Inferior parietal cortex (tissue), 1 donor: ENCODE data around the gene BRD9.
"Not testable (repeated sequence)": the region's sequence is repeated elsewhere in the genome, so short reads cannot be mapped to it uniquely, and the experiment has no call there.

Source experiments
- DNase-seq: peaks from one replicate; pipeline ENCODE4 v3.0.0-alpha.2; 2016; ENCODE audit errors: extremely low spot score

BRD9 gene

GRCh38 chr5:858726-859125 is 33.9 kb downstream of the BRD9 start:
- no peak for DNase-seq

DNA sequence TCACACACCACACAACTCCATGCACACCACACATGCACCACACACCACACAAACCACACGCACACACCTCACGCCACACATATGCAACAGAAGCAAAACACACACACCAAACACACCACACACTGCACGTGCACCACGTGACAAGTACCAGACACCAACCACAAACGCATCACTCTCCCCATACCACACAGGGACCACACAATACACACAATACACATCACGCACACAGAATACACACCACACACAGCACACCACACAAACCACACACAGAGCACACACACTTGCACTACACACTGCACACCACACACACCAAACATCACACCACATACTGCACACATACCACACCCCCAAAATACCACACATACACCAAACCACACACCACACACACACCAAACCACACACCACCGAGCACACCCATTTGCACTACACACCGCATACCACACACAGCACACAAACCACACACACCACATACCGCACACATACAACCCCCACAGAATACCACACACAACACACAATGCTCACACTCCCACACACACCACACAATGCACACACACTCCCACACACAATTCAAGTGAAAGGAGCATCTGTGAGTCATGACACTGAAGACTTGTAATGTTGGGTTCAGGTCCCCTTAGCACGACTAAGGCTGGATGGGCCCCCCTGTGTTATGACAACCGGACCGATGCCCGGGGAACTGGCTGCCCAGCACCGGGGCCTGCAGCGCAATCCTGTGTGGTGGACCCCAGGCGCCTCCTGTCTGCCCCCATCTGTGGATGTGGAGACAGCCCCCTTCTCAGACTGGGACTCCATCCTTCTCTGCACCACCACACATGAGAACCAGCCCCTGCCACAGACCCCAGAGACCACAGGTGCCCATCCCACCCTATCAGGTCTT is 35.8 kb downstream of the BRD9 start:
- no peak for DNase-seq

- no peak for DNase-seq
Measured at GRCh38 chr5:855771-856530, 36.6 kb downstream of the BRD9 start.

GRCh38 chr5:854966-855743 is 37.4 kb downstream of the BRD9 start:
- no peak for DNase-seq

GRCh38 chr5:854217-854616 is 38.4 kb downstream of the BRD9 start:
- DNase-seq: no peak

GRCh38 chr5:853416-854090 is 39.0 kb downstream of the BRD9 start:
- DNase-seq: not testable (repeated sequence)

DNA sequence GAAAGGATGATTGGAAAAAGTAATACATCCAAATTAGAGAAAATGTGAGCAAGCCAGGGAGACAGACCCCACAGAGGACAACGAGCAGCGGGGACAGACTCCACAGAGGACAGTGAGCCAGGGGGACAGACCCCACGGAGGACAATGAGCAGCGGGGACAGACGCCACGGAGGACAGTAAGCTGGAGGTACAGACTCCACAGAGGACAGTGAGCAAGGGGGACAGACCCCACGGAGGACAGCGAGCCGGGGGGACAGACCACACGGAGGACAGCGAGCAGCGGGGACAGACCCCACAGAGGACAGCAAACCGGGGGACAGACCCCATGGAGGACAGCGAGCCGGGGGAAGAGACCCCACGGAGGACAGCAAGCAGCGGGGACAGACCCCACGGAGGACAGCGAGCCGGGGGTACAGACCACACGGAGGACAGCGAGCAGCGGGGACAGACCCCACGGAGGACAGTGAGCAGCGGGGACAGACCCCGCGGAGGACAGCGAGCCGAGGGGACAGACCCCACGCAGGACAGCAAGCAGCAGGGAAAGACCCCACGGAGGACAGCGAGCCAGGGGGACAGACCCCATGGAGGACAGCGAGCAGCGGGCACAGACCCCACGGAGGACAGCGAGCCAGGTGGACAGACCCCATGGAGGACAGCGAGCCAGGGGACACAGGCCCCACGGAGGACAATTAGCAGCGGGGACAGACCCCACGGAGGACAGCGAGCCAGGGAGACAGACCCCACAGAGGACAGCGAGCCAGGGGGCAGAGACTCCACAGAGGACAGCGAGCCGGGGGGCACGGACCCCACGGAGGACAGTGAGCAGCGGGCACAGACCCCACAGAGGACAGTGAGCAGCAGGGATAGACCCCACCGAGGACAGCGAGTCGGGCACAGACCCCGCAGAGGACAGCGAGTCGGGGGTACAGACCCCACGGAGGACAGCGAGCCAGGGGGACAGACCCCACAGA is 39.9 kb downstream of the BRD9 start:
- no peak for DNase-seq

- no peak for DNase-seq
Measured at GRCh38 chr5:852018-852417, 40.6 kb downstream of the BRD9 start.

DNA sequence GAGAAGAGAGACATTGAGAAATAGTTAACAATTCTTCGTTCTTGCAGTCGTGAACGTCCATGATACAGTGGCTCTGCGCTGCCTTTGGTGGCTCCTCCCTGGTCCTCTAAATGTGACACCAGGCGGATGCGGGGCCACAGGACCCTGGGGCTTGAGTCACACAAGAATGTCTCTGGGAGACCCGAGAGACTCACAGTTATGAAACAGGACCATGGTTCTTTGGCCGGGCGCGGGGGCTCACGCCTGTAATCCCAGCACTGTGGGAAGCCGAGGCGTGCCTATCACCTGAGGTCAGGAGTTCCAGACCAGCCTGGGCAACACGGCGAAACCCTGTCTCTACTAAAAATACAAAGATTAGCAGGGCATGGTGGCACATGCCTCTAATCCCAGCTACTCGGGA is 41.0 kb downstream of the BRD9 start:
- no peak for DNase-seq

- no peak for DNase-seq
Measured at GRCh38 chr5:851076-851475, 41.5 kb downstream of the BRD9 start.

- DNase-seq: no peak
Measured at GRCh38 chr5:850511-851006, 42.0 kb downstream of the BRD9 start, which contains the start of gene ZDHHC11. Gene ZDHHC11 (minus strand): TSS chr5:850986. CDS start chr5:850602, 384 bp downstream.

DNA sequence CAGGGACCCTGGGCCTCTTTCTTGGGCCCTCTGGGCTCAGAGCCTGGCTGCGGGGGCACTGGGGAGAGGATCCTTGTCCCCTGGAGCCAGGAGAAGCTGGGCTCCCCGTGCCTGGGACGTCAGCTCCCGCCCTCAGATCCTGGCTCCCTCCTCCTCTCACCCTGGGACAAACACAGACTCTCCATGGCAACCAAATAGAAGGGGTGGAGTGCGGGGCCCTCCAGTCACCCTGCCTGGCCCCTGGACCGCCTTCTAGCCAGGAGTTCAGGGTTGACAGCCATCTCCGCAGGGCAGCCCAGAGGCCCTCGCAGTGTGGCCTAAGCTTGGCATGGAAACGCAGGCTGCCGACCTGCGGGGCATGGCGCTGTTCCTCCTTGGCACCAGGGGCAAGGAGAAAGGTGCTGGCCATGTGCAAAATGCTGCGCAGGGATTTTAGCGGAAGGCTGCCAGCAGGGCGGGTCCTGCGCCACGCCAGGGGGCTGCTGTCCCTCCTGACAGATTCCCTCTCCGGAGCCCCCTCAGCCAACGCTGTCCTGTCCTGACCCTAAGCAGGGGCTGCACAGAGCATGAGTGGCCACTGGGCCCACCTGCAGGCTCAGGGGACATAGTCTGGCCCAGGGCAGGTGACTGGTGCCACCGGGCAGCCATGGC is 42.8 kb downstream of the BRD9 start:
- no peak for DNase-seq

GRCh38 chr5:848671-849111 is 43.9 kb downstream of the BRD9 start:
- DNase-seq: no peak

GRCh38 chr5:847736-848135 is 44.9 kb downstream of the BRD9 start:
- not testable (repeated sequence) for DNase-seq

DNA sequence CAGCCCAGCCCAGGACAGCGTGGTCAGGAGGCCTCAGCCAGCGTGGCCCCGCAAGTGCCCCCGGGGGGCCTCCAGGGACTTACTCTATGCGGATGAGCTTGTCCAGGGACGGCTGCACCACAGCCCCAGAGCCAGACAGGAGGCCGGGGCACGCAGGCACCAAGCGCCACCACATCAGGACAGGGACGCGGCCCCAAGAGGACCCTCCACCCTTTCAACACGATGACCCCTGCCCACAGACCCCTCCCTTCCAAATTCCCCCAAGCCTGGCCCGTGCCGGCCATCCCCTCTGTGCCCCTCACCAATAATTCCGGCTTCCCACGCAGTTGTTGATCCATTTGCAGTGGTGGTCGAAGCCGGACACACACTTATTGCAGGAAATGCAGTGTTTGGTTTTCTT is 45.4 kb downstream of the BRD9 start:
- DNase-seq: not testable (repeated sequence)

DNA sequence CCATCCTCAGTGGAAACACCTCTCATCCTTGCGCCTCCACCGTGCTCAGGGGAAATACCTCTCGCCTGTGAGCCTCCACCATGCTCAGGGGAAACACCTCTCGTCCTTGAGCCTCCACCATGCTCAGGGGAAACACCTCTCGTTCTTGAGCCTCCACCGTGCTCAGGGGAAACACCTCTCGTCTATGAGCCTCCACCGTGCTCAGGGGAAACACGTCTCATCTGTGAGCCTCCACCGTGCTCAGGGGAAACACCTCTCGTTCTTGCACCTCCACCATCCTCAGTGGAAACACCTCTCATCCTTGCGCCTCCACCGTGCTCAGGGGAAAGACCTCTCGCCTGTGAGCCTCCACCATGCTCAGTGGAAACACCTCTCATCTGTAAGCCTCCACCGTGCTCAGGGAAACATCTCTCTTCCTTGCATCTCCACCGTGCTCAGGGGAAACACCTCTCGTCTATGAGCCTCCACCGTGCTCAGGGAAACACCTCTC is 46.0 kb downstream of the BRD9 start:
- not testable (repeated sequence) for DNase-seq

DNA sequence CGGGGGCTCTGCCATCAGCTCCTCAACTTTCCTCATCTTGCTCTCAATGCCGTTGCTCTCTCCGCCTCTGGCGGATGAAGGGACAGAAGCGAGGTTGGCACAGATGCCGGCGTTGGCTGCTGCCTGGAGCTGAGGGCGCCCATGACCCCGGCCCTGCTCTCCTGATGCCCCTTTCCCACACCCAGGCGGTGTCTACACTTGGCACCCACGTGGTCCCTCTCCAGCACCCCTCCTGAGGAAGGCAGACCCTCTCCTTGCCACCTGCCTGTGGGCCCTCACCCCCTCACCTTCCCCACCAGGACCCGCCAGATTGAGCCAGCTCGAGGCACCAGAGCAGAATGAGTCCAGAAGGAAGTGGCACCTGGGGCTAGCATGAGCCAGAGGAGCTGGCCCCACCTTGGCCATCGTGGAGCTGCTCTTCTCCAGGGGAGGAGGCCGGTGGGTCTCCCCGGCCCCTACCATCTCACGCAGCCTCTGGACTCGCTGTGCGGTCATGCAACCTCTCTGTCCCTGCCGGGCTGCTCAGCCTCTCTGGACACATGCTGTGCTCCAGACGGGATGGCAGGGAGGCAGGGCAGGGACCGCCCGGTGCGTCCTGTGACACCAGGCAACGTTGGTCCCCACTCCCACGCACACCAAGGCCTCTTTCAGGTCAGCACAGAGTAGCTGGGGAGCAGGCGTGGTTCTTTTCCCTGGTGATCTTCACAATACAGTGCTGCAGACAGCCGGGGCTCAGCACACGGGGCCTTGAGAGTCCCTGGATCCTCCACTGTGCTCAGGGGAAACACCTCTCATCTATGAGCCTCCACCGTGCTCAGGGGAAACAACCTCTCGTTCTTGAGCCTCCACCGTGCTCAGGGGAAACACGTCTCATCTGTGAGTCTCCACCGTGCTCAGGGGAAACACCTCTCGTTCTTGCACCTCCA is 46.7 kb downstream of the BRD9 start:
- DNase-seq: not testable (repeated sequence)

- DNase-seq: not testable (repeated sequence)
Measured at GRCh38 chr5:845031-845675, 47.4 kb downstream of the BRD9 start.
